AG09319 (cell line): ENCODE data around the gene ZNF212.

Experiments used
- DNase-seq: peaks from one replicate; pipeline ENCODE4 v3.0.0-alpha.2; 2010; ENCODE audit warnings: low read depth; ENCODE audit errors: extremely low read depth
- CTCF ChIP-seq: IDR thresholded peaks from 2 replicates; pipeline ENCODE4 v1.5.1; 2011; ENCODE audit warnings: low read depth, mild to moderate bottlenecking, inconsistent platforms, low read length, moderate library complexity

Gene ZNF212

GRCh38 chr7:149283321-149283720 lies 43.9 kb downstream of the ZNF212 start:
- TF ChIP-seq CTCF = no peak

GRCh38 chr7:149284343-149284742 lies 44.9 kb downstream of the ZNF212 start:
- TF ChIP-seq CTCF = no peak
- no peak for DNase-seq

More at GRCh38 chr7:149283321-149283720, 43.9 kb downstream of the ZNF212 start:
- no peak for DNase-seq

- DNase-seq = peak; percentile 48
- TF ChIP-seq CTCF = no peak
These were observed 45.6 kb downstream of the ZNF212 start for GRCh38 chr7:149284850-149285585.

- no peak for TF ChIP-seq CTCF
- DNase-seq = no peak
These were observed 46.2 kb downstream of the ZNF212 start for GRCh38 chr7:149285603-149286002.

- TF ChIP-seq CTCF = no peak
- no peak for DNase-seq
These were observed 47.5 kb downstream of the ZNF212 start for GRCh38 chr7:149286811-149287400.

- no peak for DNase-seq
- TF ChIP-seq CTCF = no peak
These were observed 48.2 kb downstream of the ZNF212 start for GRCh38 chr7:149287622-149288021.

GRCh38 chr7:149289262-149289661 lies 49.8 kb downstream of the ZNF212 start:
- DNase-seq = no peak
- TF ChIP-seq CTCF = no peak
